Peyer's patch (tissue), 4 donors: ENCODE measurements around the gene SERPINB13.

ENCODE experiments used
- CTCF ChIP-seq, 6 experiments: fragments of 450-650 bp in 4 of 6; fragments of 200-600 bp in 2 of 6; sonication (generic) in 1 of 6; IDR thresholded peaks; one replicate each; pipeline ENCODE4 v1.5.1; 2017 to 2019; ENCODE audit warnings: antibody characterized with exemption in 6 of 6, mild to moderate bottlenecking in 3 of 6, moderate library complexity in 1 of 6
- POLR2A ChIP-seq, 2 donors: fragments of 450-650 bp; IDR thresholded peaks; one replicate each; pipeline ENCODE4 v1.5.1; 2017; ENCODE audit warnings: antibody characterized with exemption in 2 of 2, mild to moderate bottlenecking in 2 of 2, moderate library complexity in 2 of 2

GRCh38 chr18:63585988-63586387 is 1.2 kb upstream of the SERPINB13 start:
- no peak for TF ChIP-seq CTCF (IDR thresholded peaks at IDR 0.05)
- no peak for TF ChIP-seq POLR2A (IDR thresholded peaks at IDR 0.05)
